Effector memory CD4-positive, alpha-beta T cell (primary cell): ENCODE results near the gene PEMT.

Source experiments
- DNase-seq, 3 donors: peaks; one replicate each; pipeline ENCODE4 v3.0.0-alpha.2; 2020
- H3K27ac ChIP-seq: 2 replicates; pipeline ENCODE4 v1.7.0; 2013; ENCODE audit warnings: mild to moderate bottlenecking, low read length, moderate library complexity; ENCODE audit not compliant: insufficient read depth, poor library complexity, severe bottlenecking
- H3K27me3 ChIP-seq: replicated peaks from 2 replicates; pipeline ENCODE4 v1.7.0; 2013; ENCODE audit warnings: mild to moderate bottlenecking, low read length; ENCODE audit not compliant: insufficient read depth, control insufficient read depth, poor library complexity, severe bottlenecking
- H3K36me3 ChIP-seq: 2 replicates; pipeline ENCODE4 v1.7.0; 2013; ENCODE audit warnings: mild to moderate bottlenecking, low read length, moderate library complexity; ENCODE audit not compliant: control insufficient read depth, insufficient read depth
- H3K4me1 ChIP-seq: 2 replicates; pipeline ENCODE4 v1.7.0; 2013; ENCODE audit warnings: low read length, mild to moderate bottlenecking; ENCODE audit not compliant: control insufficient read depth, insufficient read depth, poor library complexity, severe bottlenecking
- H3K4me3 ChIP-seq: 2 replicates; pipeline ENCODE4 v1.7.0; 2013; ENCODE audit warnings: low read length, low read depth, mild to moderate bottlenecking; ENCODE audit not compliant: insufficient read depth, poor library complexity, severe bottlenecking
- H3K9me3 ChIP-seq: 2 replicates; pipeline ENCODE4 v1.7.0; 2013; ENCODE audit warnings: mild to moderate bottlenecking, low read length, moderate library complexity; ENCODE audit not compliant: control insufficient read depth

Gene PEMT

GRCh38 chr17:17570798-17571716 lies 20.5 kb downstream of the PEMT start:
- Histone ChIP-seq H3K36me3 (peaks cover 5% of the 10 kb centered on the region), H3K4me1 (no peaks in the 10 kb centered on the region), H3K9me3 (no peaks in the 10 kb centered on the region), H3K27me3 (no peaks in the 10 kb centered on the region), H3K4me3 (no peak overlapping the region), H3K27ac (no peak overlapping the region)
- no peak for DNase-seq

GRCh38 chr17:17570140-17570797 lies 21.2 kb downstream of the PEMT start:
- Histone ChIP-seq H3K36me3 (no peaks in the 10 kb centered on the region), H3K27me3 (no peaks in the 10 kb centered on the region), H3K4me1 (no peaks in the 10 kb centered on the region), H3K9me3 (no peaks in the 10 kb centered on the region), H3K27ac (no peak overlapping the region), H3K4me3 (no peak overlapping the region)
- DNase-seq: no peak

GRCh38 chr17:17569691-17570090 lies 21.8 kb downstream of the PEMT start:
- H3K27me3 ChIP-seq: no peaks in the 10 kb centered on the region
- DNase-seq: no peak
- no peak overlapping the region for H3K27ac ChIP-seq
- no peaks in the 10 kb centered on the region for H3K9me3 ChIP-seq
- no peaks in the 10 kb centered on the region for H3K36me3 ChIP-seq
- H3K4me3 ChIP-seq: no peak overlapping the region
- no peaks in the 10 kb centered on the region for H3K4me1 ChIP-seq

GRCh38 chr17:17568772-17569195 lies 22.7 kb downstream of the PEMT start:
- Histone ChIP-seq H3K36me3 (no peaks in the 10 kb centered on the region), H3K4me3 (no peak overlapping the region), H3K9me3 (no peaks in the 10 kb centered on the region), H3K4me1 (no peaks in the 10 kb centered on the region), H3K27ac (no peak overlapping the region), H3K27me3 (no peaks in the 10 kb centered on the region)
- DNase-seq: peak; percentile 6 to 27 (median 9)

- Histone ChIP-seq H3K27me3 (no peaks in the 10 kb centered on the region), H3K9me3 (no peaks in the 10 kb centered on the region), H3K36me3 (no peaks in the 10 kb centered on the region), H3K4me3 (no peak overlapping the region), H3K27ac (no peak overlapping the region), H3K4me1 (no peaks in the 10 kb centered on the region)
- no peak for DNase-seq
These were observed 23.9 kb downstream of the PEMT start for GRCh38 chr17:17567631-17568030.

GRCh38 chr17:17566896-17567513 lies 24.5 kb downstream of the PEMT start:
- Histone ChIP-seq H3K36me3 (no peaks in the 10 kb centered on the region), H3K27ac (no peak overlapping the region), H3K4me1 (no peaks in the 10 kb centered on the region), H3K4me3 (no peak overlapping the region), H3K27me3 (no peaks in the 10 kb centered on the region), H3K9me3 (no peaks in the 10 kb centered on the region)
- DNase-seq: no peak

- Histone ChIP-seq H3K4me1 (no peaks in the 10 kb centered on the region), H3K27me3 (no peaks in the 10 kb centered on the region), H3K36me3 (no peaks in the 10 kb centered on the region), H3K27ac (no peak overlapping the region), H3K9me3 (no peaks in the 10 kb centered on the region), H3K4me3 (no peak overlapping the region)
- DNase-seq: no peak
These were observed 25.8 kb downstream of the PEMT start for GRCh38 chr17:17565471-17566339.

- H3K4me1 ChIP-seq: no peaks in the 10 kb centered on the region
These were observed 26.6 kb downstream of the PEMT start for GRCh38 chr17:17564896-17565295.

GRCh38 chr17:17564323-17564722 lies 27.2 kb downstream of the PEMT start:
- DNase-seq: no peak
- H3K4me1 ChIP-seq: no peaks in the 10 kb centered on the region
- H3K4me3 ChIP-seq: no peak overlapping the region
- no peaks in the 10 kb centered on the region for H3K36me3 ChIP-seq
- H3K9me3 ChIP-seq: no peaks in the 10 kb centered on the region
- H3K27me3 ChIP-seq: no peaks in the 10 kb centered on the region
- H3K27ac ChIP-seq: no peak overlapping the region

More at GRCh38 chr17:17564896-17565295, 26.6 kb downstream of the PEMT start:
- Histone ChIP-seq H3K27me3 (no peaks in the 10 kb centered on the region), H3K36me3 (no peaks in the 10 kb centered on the region), H3K27ac (no peak overlapping the region), H3K9me3 (no peaks in the 10 kb centered on the region), H3K4me3 (no peak overlapping the region)
- no peak for DNase-seq
